ENCODE data around the gene FSTL4.

- TF ChIP-seq CTCF (optimal IDR thresholded peaks at IDR 0.05 in 1 of 3, IDR thresholded peaks at IDR 0.05 in 1 of 3, conservative IDR thresholded peaks at IDR 0.05 in 1 of 3; ENCODE audit: extremely low read depth in 1 of 3, insufficient read depth in 2 of 3, low read length in 3 of 3), result no peak
- TF ChIP-seq EZH2 (IDR thresholded peaks at IDR 0.05; ENCODE audit: low read length), result no peak
These were observed 139.1 kb downstream of the FSTL4 start for GRCh38 chr5:133473291-133473690.

All from keratinocyte (primary cell).